ENCODE measurements around the gene TDRD12.
"Not testable (repeated sequence)": the region's sequence is repeated elsewhere in the genome, so short reads cannot be mapped to it uniquely, and the experiment has no call there.

The TDRD12 gene

DNA sequence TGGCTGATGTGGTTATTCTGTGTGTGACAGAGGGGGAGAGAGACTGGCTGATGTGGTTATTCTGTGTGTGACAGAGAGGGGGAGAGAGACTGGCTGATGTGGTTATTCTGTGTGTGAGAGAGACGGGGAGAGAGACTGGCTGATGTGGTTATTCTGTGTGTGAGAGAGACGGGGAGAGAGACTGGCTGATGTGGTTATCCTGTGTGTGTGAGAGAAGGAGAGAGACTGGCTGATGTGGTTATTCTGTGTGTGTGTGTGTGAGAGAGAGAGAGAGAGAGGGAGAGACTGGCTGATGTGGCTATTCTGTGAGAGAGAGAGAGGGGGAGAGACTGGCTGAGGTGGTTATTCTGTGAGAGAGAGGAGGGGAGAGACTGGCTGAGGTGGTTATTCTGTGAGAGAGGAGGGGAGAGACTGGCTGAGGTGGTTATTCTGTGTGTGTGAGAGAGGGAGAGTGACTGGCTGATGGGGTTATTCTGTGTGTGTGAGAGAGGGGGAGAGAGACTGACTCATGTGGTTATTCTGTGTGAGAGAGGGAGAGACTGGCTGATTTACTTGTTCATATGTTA, 27.1 kb downstream of the TDRD12 start:
- not testable (repeated sequence) for DNase-seq (ENCODE audit: low spot score)

DNA sequence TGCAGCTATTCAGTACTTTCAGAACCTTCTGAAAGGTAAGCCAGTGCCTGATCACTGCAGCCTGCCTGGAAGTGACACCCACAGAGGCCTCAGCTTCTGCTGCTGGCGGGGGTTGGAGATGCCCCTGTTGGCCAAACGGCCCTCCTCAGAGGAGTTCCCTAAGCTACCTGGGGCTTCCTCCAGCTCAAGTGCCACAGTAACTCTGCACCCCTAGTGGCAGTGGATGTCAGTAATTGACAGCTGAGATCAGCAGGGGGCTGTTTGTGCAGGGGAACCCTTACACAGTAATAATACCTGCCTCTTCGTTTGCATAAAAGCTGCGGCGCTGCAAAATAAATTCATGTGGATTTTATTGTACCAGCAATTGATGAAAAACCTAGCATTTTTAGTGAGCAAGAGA, 28.9 kb downstream of the TDRD12 start:
- DNase-seq (ENCODE audit: low spot score): no peak

DNA sequence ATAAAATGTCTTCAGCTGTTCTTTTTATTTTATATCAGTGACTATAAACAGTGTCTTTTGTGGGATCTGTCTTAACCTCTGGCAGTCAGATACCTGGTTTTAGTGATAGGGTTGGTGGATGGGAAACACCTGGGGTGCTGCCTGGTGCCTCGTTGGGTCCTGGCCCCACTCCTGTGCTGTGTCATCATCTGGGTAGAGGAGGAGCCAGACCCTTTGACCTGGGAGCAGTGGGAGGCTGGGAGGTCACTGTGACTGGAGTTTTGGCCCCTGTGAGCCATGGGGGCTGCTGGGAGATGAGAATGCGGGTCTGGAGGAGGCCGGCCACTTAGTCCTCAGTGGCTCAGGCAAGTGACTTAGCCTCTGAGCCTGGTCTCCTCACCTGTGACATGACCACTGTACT, 29.4 kb downstream of the TDRD12 start:
- no peak for DNase-seq (ENCODE audit: low spot score)

DNA sequence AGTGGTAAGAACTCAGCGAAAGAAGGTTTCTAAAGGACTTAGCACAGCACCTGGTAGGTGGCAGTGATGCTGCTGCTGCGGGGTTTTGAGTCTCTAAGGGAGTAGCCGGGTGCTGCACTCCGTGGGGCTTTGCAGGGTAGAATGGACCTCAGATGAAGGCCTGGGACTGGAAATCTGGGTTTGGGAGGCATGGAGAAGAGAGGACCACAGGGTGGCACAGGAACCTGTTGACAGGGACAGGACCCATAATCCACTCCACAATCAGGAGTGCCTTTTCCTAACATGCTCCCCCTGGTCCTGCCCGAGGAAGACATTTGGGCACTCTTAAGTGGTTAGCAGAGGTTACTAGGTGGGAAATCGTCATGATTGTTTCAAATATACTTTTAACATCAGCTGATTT, 29.8 kb downstream of the TDRD12 start:
- DNase-seq (ENCODE audit: low spot score): no peak

DNA sequence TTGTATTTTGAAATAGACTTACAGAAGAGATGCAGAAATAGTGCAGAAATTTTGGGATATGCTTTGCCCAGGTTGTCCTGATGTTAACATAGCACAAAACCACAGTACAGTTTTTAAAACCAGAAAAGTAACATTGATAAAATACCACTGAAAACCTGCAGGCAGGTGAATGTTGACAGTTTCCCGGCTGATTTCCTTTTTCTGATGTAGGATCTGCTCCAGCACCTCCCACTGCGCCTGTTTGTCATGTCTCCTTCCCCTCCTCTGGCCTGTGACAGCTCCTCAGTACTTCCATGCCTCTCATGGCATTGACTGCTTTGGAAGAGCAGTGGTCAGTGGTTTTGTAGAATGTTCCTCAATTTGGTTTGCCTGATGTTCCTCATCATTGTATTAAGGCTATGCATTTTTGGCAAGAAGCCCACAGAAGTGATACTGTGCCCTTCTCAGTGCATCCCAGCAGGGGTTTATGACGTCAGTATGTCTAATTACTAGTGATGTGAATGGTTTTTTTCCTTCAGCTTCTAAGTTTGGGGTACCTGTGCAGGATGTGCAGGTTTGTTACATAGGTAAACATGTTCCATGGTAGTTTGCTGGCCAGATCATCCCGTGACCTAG, 31.0 kb downstream of the TDRD12 start:
- no peak for DNase-seq (ENCODE audit: low spot score)

DNA sequence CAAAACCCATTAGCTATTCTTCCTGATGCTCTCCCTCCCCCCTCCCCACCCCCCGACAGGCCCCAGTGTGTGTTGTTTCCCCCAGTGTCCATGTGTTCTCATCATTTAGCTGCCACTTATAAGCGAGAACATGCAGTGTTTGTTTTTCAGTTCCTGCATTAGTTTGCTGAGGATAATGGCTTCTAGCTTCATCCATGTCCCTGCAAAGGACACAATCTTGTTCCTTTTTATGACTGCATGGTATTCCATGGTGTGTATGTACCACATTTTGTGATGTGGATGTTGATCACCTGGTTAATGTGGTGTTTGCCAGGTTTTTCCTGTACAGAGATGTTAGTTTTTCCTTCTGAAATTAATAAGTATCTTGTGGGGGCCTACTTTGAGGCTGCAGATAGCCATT, 31.5 kb downstream of the TDRD12 start:
- DNase-seq (ENCODE audit: low spot score): no peak

DNA sequence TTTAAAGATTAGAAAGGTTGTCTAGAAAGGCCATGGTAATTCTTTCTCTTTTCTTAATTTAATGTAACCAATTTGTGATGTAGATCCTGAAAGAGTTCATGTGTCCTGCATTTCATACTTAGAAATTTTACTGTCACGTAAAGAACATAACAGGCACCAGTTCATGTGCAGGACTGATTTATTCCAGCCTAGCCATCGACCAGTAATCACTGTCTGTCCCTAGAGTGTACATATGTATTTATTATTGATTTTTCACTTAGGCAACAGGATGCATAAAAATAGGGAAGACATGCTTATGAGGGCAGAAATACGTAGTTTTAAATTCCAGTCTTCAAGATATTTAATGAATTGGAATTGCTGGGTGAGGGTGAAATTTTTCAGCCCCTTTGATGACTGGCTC, 37.6 kb downstream of the TDRD12 start:
- DNase-seq (ENCODE audit: low spot score): no peak

DNA sequence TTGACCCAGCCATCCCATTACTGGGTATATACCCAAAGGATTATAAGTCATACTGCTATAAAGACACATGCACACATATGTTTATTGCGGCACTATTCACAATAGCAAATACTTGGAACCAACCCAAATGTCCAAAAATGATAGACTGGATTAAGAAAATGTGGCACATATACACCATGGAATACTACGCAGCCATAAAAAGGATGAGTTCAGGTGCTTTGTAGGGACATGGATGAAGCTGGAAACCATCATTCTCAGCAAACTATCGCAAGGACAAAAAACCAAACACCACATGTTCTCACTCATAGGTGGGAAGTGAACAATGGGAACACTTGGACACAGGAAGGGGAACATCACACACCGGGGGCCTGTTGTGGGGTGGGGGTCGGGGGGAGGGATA, 45.8 kb downstream of the TDRD12 start:
- DNase-seq (ENCODE audit: low spot score): not testable (repeated sequence)

DNA sequence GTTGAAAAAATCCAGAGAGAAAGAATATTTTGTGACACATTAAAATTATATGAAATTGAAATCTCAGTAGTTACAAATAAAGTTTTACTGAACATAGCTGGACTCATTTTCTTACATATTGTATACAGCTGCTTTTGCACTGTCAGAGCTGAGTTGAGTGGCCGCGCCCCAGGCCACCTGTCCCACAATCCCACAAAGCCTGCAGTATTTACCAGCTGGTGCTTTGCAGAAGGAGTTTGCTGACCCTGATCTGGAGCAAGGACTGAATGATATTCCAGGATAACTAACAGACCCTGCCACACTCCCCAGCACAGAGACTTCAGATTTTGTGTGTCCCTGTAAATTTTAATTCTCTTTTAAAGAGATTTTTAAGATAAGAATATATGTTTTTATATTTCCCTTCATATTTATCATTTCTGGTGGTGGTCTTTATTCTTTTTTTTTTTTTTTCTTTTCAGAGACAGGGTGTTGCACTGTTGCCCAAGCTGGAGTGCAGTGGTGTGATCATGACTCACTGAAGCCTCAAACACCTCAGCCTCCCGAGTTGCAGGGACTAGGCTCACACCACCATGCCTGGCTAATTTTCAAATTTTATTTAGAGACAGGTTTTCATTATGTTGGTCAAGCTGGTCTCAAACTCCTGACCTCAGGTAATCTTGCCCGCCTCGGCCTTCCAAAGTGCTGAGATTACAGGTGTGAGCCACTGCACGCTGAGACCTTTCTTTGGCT, 48.5 kb downstream of the TDRD12 start:
- no peak for DNase-seq (ENCODE audit: low spot score)

DNA sequence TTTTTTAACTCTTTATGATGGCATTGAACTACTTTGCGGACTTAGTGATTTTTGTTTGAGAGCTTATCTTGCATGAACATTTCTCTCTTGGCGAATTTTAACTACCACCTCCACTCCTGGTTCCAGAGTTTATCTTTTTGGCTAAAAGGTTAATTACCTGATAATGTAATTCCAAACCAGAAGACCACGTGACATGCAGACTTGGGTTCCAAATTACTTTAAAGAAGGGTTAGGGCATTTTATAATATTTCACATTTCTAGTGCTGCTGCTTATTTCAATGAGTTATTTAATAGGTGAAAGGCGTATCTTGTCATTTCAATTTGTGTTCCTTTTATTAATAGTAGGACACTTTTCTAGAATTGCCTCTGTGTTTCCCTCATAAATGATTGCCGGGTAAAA, 52.0 kb downstream of the TDRD12 start:
- no peak for DNase-seq (ENCODE audit: low spot score)

DNA sequence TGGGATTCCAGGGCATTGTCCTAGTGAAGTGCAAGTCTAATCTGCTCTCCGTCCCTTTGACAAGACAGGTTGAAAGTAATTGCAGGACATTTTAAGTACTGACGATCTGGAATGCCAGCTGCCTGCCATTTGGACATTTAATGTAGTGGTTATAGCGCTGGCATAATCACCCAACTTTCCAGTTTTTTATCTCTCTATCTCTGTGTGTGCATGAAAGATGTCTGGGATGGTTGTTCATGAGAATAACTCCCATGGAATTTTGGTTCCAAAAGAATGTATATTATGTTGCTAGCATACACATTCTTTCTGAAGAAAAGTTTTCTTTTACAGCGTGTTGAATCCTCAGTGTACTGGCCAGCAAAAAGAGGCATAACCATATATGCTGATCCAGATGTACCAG, 53.6 kb downstream of the TDRD12 start:
- DNase-seq (ENCODE audit: low spot score): no peak

DNA sequence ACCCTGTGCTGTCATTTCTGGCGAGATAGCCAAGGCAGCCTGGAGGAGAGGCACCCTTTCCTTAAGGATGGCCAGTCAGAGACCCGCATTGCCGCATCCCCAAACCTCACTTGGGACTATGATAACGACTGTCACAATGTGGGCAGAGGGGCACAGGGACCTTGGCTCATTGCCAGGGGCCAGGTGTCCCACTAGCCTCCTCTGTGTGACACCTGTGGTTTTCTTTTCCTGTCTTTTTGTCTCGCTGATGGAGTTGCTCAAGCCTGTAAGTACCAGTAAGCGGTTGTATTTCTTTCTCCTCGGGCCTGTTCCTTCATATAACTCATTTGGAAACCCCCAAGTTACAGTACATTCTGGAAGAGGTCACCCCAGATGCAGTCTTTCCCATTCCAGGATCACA, 59.5 kb downstream of the TDRD12 start:
- DNase-seq (ENCODE audit: low spot score): no peak

DNA sequence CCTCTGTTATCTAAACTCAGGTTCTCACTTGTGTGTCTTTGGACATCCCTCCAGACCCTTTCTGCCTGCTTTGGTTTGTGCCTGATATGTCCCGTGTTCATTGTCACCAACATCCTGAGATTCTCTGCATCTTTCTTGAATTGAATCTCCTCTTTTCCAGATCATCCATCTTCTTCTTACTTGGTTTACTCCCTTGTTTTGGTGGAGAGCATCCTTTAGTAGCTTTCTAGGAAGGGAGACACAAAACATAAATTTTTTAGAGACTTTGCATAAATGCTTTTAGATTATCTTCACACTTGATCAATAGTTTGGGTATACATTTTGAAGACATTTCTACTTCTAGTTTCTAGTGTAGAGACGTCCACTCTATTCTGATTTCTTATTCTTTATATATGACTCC, 61.7 kb downstream of the TDRD12 start:
- no peak for DNase-seq (ENCODE audit: low spot score)

DNA sequence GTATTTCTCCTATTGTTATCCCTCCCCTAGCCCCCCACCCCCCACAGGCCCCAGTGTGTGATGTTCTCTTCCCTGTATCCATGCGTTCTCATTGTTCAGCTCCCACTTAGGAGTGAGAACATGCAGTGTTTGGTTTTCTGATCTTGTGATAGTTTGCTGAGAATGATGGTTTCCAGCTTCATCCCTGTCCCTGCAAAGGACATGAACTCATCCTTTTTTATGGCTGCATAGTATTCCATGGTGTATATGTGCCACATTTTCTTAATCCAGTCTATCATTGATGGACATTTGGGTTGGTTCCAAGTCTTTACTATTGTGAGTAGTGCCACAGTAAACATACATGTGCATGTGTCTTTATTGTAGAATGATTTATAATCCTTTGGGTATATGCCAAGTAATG, 62.5 kb downstream of the TDRD12 start:
- not testable (repeated sequence) for DNase-seq (ENCODE audit: low spot score)

DNA sequence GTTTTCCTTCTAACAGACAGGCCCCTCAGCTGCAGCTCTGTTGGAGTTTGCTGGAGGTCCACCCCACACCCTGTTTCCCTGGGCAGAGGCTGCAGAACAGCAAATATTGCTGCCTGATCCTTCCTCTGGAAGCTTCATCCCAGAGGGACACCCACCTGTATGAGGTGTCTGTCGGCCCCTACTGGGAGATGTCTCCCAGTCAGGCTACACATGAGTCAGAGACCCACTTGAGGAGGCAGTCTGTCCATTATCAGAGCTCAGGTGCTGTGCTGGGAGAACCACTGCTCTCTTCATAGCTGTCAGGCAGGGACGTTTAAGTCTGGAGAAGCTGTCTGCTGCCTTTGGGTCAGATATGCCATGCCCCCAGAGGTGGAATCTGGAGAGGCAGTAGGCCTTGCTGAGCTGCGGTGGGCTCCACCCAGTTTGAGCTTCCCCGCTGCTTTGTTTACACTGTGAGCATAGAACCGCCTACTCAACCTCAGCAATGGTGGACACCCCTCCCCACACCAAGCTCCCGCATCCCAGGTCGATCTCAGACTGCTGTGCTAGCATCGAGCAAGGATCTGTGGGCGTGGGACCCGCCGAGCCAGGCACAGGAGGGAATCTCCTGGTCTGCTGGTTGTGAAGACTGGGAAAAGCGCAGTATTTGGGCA, 67.7 kb downstream of the TDRD12 start:
- not testable (repeated sequence) for DNase-seq (ENCODE audit: low spot score)

DNA sequence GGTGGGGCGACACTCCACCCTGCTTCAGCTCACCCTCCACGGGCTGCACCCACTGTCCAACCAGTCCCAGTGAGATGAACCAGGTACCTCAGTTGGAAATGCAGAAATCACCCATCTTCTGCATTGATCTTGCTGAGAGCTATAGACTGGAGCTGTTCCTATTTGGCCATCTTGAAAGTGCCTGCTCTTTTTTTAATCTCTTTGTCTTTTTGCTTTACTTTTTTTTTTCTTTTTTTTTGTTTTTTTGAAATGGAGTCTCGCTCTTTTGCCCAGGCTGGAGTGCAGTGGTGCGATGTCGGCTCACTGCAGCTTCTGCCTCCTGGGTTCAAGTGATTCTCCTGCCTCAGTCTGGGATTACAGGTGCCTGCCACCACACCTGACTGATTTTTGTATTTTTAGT, 68.3 kb downstream of the TDRD12 start:
- not testable (repeated sequence) for DNase-seq (ENCODE audit: low spot score)

DNA sequence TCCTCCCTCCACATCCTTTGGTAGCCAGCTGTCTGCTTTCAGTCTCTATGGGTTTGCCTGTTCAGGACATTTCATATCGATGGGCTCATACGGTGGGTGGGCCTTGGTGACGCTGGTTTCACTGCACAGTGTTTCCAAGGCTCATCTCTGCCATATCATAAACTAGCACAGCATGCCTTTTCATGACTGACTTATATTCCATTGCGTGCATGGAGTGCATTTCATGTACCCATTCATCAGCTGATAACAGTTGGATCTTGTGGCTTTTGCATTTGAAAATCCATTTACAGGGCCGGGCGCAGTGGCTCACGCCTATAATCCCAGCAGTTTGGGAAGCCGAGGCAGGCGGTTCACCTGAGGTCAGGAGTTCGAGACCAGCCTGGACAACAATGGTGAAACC, 69.9 kb downstream of the TDRD12 start:
- no peak for DNase-seq (ENCODE audit: low spot score)

DNA sequence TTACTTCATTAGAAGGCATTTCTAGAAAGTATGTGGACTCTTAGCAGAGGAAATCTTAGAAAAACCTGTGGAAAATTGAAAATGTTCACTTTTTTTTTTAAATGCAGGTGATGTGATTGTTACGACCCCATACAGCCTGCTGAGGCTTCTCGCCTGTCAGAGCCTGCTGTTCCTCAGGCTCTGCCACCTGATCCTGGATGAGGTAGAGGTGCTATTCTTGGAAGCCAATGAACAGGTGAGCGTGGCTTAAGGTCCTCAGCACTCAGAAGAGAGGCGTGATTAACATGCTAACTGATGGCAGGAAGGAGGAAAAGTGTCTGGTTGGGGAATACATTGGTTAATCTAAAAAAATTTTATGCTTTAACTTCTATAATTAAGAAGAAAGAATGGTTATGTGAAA, 78.6 kb downstream of the TDRD12 start:
- no peak for DNase-seq (ENCODE audit: low spot score)

DNA sequence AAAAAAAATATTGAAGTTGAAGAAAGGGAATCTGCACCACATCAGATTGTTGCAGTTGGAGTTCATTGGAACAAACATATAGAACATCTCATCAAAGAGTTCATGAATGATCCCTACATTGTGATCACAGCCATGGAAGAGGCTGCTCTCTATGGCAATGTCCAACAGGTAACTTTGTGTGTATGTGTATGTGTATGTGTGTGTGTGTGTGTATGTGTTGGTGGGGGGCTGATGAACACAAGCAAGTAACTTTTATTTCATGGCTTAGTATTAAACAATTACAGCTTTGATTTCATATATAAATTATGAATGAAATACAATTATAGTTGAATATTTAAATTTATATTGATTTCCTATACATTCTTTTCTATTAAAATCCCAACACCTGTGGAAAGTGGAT, 80.6 kb downstream of the TDRD12 start:
- no peak for DNase-seq (ENCODE audit: low spot score)

DNA sequence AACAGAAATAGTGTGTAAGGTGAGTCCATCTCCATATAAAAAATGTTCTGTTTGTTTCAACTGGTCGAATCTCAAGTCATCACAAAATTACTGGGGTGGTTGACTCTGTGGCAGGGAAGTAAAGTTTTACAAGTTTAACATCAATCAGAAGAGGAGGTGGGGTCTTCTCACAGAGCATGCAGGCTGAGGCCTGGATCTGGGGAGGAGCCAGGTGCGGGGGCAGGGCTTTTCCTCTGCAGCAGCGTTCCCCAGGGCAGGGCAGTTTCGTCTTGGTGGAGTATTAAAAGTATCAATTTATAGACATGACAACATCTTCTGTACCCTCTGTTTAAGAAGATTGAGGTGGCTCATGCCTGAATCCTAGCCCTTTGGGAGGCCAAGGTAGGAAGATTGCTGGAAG, 81.2 kb downstream of the TDRD12 start:
- no peak for DNase-seq (ENCODE audit: low spot score)

DNA sequence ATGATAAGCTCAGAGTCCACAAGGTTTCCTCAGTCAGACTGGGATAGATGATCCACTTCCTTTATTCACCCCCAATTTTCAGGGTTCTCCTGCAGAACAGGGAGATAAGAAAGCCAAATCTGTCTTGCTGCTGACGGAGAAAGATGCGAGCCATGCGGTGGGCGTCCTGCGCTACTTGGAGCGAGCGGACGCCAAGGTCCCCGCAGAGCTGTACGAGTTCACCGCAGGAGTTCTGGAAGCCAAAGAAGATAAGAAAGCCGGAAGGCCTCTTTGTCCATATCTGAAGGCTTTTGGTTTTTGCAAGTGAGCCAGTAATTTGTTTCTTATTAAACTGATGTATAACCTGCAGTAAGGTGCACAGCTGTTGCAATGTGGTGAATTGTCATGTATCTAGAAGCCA, 83.3 kb downstream of the TDRD12 start:
- no peak for DNase-seq (ENCODE audit: low spot score)

DNA sequence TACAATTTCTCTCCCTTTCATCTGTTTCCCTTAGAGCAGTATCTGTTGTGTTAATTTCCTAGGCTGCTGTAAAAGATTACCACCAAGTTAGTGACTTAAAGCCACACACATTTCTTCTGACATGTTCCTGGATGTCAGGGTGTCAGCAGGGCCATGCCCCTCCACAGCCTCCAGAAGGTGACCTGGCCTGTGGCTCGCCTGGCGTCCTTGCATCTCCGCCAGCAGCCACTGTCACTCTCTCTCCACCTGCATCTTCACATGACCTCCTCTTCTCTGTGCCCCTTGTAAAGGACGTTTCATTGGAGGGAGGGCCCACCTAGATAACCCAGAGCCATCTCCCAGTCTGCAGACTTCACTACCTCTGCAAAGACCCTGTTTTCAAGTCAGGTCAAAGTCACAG, 88.7 kb downstream of the TDRD12 start:
- no peak for DNase-seq (ENCODE audit: low spot score)

DNA sequence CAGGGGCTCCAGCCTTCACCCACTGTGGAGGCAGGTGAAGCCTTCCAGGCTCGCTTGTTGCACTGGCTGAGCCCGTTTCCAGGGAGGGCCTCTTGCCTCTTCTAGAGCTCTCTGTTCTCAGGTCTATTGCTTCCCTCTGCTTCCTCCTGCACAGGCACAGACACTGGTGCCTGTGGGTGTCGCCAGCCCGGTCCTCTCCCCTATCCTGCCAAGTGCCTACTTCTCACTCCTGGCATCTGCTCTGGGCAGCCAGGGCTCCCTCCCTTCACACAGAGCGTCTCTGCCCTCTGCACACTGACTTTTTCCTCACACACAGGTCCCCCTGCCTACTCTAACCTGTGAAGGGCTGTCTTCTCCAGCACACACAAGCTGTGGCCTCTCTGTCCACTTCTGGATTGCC, 89.7 kb downstream of the TDRD12 start:
- no peak for DNase-seq (ENCODE audit: low spot score)
